GM23338 (cell line): ENCODE data around the gene SPAG16. TPM values are rescaled to one million over a fixed set of nuclear protein-coding genes. Genes with fewer than 3 reads are reported as not detected.
A peak's percentile ranks its signal among the peaks of the same experiment; 100 is the strongest.

Experiments
- ATAC-seq: fragments of 200-7000 bp; cut with Tn5 transposase; 3 replicates; pipeline ENCODE4 v1.9.1; 2020
- DNase-seq: peaks from one replicate; pipeline ENCODE4 v3.0.0-alpha.2; 2015; ENCODE audit warnings: low spot score
- H2AFZ ChIP-seq: fragments of 200-600 bp; sonication (generic); 2 replicates; pipeline ENCODE4 v1.8.0; 2016; ENCODE audit warnings: antibody characterized with exemption, mild to moderate bottlenecking, moderate library complexity
- H3F3A ChIP-seq: fragments of 200-600 bp; sonication (generic); replicated peaks from 2 replicates; pipeline ENCODE4 v1.8.0; 2017; ENCODE audit warnings: antibody characterized with exemption, mixed run types, low read depth
- H3K27ac ChIP-seq: fragments of 200-600 bp; sonication (generic); 2 replicates; pipeline ENCODE4 v1.6.1; 2016; ENCODE audit warnings: low read depth
- H3K27me3 ChIP-seq: fragments of 200-600 bp; sonication (generic); 2 replicates; pipeline ENCODE4 v1.8.0; 2016; ENCODE audit warnings: mild to moderate bottlenecking, mixed run types, moderate library complexity; ENCODE audit not compliant: insufficient read depth
- H3K36me3 ChIP-seq: fragments of 200-600 bp; sonication (generic); 2 replicates; pipeline ENCODE4 v1.8.0; 2016; ENCODE audit warnings: mild to moderate bottlenecking; ENCODE audit not compliant: insufficient read depth
- H3K4me1 ChIP-seq: fragments of 200-600 bp; sonication (generic); 2 replicates; pipeline ENCODE4 v1.8.0; 2016; ENCODE audit warnings: mild to moderate bottlenecking, moderate library complexity; ENCODE audit not compliant: insufficient read depth
- H3K4me2 ChIP-seq: fragments of 200-600 bp; sonication (generic); 2 replicates; pipeline ENCODE4 v1.7.1; 2017; ENCODE audit warnings: mixed run types
- H3K4me3 ChIP-seq: fragments of 200-600 bp; sonication (generic); 2 replicates; pipeline ENCODE4 v1.6.1; 2016; ENCODE audit warnings: mixed run types
- H3K79me2 ChIP-seq: fragments of 200-600 bp; sonication (generic); replicated peaks from 2 replicates; pipeline ENCODE4 v1.8.0; 2017; ENCODE audit warnings: mild to moderate bottlenecking; ENCODE audit not compliant: insufficient read depth
- H3K9me2 ChIP-seq: fragments of 200-600 bp; sonication (generic); 2 replicates; pipeline ENCODE4 v1.8.0; 2017; ENCODE audit not compliant: insufficient read depth
- H4K20me1 ChIP-seq: fragments of 200-600 bp; sonication (generic); replicated peaks from 2 replicates; pipeline ENCODE4 v1.8.0; 2017; ENCODE audit warnings: mild to moderate bottlenecking; ENCODE audit not compliant: insufficient read depth
- H3K27ac Mint-ChIP-seq: 2 replicates; pipeline ENCODE4 v1.8.0; 2020; ENCODE audit warnings: inconsistent platforms, mild to moderate bottlenecking, moderate library complexity, mixed read lengths
- H3K27me3 Mint-ChIP-seq: 3 replicates; pipeline ENCODE4 v1.8.0; 2022; ENCODE audit warnings: low read depth, mild to moderate bottlenecking, moderate library complexity, mixed read lengths, inconsistent platforms; ENCODE audit not compliant: insufficient read depth, poor library complexity
- H3K36me3 Mint-ChIP-seq: 3 replicates; pipeline ENCODE4 v1.8.0; 2021; ENCODE audit warnings: low read depth, mild to moderate bottlenecking, inconsistent platforms, moderate library complexity, mixed read lengths
- H3K4me1 Mint-ChIP-seq: 3 replicates; pipeline ENCODE4 v1.8.0; 2020; ENCODE audit warnings: mild to moderate bottlenecking, inconsistent platforms, mixed read lengths
- H3K4me3 Mint-ChIP-seq: 3 replicates; pipeline ENCODE4 v1.8.0; 2021; ENCODE audit warnings: moderate library complexity, mild to moderate bottlenecking, inconsistent platforms, mixed read lengths
- H3K9me3 Mint-ChIP-seq: 3 replicates; pipeline ENCODE4 v1.8.0; 2020; ENCODE audit warnings: moderate library complexity, mild to moderate bottlenecking, inconsistent platforms, mixed read lengths
- JUNB ChIP-seq: IDR thresholded peaks from one replicate; pipeline ENCODE4 v1.6.1; 2016; ENCODE audit warnings: antibody characterized with exemption; ENCODE audit not compliant: unreplicated experiment
- REST ChIP-seq: IDR thresholded peaks from one replicate; pipeline ENCODE4 v1.6.1; 2018; ENCODE audit warnings: antibody characterized with exemption; ENCODE audit not compliant: unreplicated experiment
- polyA plus RNA-seq: library from polyadenylated mRNA; unstranded; fragments of >200 nt; fragmentation: Nextera tagmentation; extraction: Ambion mirVana; gene quantifications from 2 replicates; pipeline ENCODE4 v1.2.1, GENCODE V29; 2016
- total RNA-seq: library from RNA; depleted of rRNA; stranded (reverse); fragments of >200 nt; shearing (Covaris generic); gene quantifications from 2 replicates; pipeline ENCODE4 v1.2.3, GENCODE V29; 2014
- TF ChIP-seq, protein P1 (sequence below): fragments of 250-450 bp; sonication (Bioruptor Pico); IDR thresholded peaks from 2 replicates; pipeline ENCODE4 v1.5.0; 2020; ENCODE audit warnings: mild to moderate bottlenecking, moderate library complexity

Gene SPAG16
- total and polyA plus RNA-seq, 2 experiments from 2014 or later: 19.7 to 47.8 TPM

DNA sequence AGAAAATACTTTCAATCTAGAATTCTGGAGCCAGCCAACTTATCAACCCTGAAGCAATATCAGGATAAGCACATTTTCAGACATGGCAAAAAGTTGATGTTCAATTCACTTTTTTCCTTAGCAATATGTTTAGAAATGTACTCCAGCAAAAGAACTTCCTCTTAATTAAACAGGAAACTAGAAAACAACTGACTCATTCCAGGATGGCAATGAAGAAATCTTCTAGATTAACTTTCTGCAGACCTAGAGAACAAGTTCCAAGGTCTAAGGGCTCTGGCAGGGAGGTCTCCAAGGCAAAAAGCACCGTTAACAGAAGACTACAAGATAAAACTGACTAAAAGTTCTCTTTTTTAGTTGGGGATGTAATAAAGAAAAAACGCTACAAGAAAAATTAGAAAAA, 1057.4 kb downstream of the SPAG16 start (continued):
- TF ChIP-seq, protein P1, sequence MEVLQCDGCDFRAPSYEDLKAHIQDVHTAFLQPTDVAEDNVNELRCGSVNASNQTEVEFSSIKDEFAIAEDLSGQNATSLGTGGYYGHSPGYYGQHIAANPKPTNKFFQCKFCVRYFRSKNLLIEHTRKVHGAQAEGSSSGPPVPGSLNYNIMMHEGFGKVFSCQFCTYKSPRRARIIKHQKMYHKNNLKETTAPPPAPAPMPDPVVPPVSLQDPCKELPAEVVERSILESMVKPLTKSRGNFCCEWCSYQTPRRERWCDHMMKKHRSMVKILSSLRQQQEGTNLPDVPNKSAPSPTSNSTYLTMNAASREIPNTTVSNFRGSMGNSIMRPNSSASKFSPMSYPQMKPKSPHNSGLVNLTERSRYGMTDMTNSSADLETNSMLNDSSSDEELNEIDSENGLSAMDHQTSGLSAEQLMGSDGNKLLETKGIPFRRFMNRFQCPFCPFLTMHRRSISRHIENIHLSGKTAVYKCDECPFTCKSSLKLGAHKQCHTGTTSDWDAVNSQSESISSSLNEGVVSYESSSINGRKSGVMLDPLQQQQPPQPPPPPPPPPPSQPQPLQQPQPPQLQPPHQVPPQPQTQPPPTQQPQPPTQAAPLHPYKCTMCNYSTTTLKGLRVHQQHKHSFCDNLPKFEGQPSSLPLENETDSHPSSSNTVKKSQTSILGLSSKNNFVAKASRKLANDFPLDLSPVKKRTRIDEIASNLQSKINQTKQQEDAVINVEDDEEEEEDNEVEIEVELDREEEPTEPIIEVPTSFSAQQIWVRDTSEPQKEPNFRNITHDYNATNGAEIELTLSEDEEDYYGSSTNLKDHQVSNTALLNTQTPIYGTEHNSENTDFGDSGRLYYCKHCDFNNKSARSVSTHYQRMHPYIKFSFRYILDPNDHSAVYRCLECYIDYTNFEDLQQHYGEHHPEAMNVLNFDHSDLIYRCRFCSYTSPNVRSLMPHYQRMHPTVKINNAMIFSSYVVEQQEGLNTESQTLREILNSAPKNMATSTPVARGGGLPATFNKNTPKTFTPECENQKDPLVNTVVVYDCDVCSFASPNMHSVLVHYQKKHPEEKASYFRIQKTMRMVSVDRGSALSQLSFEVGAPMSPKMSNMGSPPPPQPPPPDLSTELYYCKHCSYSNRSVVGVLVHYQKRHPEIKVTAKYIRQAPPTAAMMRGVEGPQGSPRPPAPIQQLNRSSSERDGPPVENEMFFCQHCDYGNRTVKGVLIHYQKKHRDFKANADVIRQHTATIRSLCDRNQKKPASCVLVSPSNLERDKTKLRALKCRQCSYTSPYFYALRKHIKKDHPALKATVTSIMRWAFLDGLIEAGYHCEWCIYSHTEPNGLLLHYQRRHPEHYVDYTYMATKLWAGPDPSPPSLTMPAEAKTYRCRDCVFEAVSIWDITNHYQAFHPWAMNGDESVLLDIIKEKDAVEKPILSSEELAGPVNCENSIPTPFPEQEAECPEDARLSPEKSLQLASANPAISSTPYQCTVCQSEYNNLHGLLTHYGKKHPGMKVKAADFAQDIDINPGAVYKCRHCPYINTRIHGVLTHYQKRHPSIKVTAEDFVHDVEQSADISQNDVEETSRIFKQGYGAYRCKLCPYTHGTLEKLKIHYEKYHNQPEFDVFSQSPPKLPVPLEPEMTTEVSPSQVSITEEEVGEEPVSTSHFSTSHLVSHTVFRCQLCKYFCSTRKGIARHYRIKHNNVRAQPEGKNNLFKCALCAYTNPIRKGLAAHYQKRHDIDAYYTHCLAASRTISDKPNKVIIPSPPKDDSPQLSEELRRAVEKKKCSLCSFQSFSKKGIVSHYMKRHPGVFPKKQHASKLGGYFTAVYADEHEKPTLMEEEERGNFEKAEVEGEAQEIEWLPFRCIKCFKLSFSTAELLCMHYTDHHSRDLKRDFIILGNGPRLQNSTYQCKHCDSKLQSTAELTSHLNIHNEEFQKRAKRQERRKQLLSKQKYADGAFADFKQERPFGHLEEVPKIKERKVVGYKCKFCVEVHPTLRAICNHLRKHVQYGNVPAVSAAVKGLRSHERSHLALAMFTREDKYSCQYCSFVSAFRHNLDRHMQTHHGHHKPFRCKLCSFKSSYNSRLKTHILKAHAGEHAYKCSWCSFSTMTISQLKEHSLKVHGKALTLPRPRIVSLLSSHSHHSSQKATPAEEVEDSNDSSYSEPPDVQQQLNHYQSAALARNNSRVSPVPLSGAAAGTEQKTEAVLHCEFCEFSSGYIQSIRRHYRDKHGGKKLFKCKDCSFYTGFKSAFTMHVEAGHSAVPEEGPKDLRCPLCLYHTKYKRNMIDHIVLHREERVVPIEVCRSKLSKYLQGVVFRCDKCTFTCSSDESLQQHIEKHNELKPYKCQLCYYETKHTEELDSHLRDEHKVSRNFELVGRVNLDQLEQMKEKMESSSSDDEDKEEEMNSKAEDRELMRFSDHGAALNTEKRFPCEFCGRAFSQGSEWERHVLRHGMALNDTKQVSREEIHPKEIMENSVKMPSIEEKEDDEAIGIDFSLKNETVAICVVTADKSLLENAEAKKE (CRISPR knock-in tag): no peak
- TF ChIP-seq REST: no peak

GRCh38 chr2:214358506-214358905, 1074.2 kb downstream of the SPAG16 start:
- H3K4me3 Mint-ChIP-seq: no peak overlapping the region
- H2AFZ ChIP-seq: no peak overlapping the region

More at GRCh38 chr2:214358506-214358905, 1074.2 kb downstream of the SPAG16 start:
- Mint-ChIP-seq H3K27ac (no peak overlapping the region), H3K36me3 (peaks cover 18% of the 10 kb centered on the region), H3K27me3 (no peaks in the 10 kb centered on the region), H3K4me1 (peaks cover 12% of the 10 kb centered on the region), H3K9me3 (peaks cover 19% of the 10 kb centered on the region)
- ATAC-seq: peak; percentile 58
- Histone ChIP-seq H4K20me1 (no peaks in the 10 kb centered on the region), H3K4me3 (no peak overlapping the region), H3K9me2 (no peaks in the 10 kb centered on the region), H3K4me2 (peak overlapping the region; percentile 21; the same call in 1 of the 2 replicates), H3F3A (no peaks in the 10 kb centered on the region), H3K79me2 (no peaks in the 10 kb centered on the region), H3K36me3 (peaks cover 9% of the 10 kb centered on the region; the same call in 1 of the 2 replicates), H3K4me1 (peaks cover 15% of the 10 kb centered on the region; the same call in 1 of the 2 replicates), H3K27ac (no peak overlapping the region), H3K27me3 (no peaks in the 10 kb centered on the region)
- DNase-seq: peak; percentile 15
- TF ChIP-seq, protein P1 (CRISPR knock-in tag): peak; percentile 93
- no peak for TF ChIP-seq JUNB
